OCI-LY1 (cell line): ENCODE results near the gene LRMDA.

Experiments
- H2AFZ ChIP-seq: fragments of 200-600 bp; sonication (generic), shearing (Covaris generic); 2 replicates; pipeline ENCODE4 v1.6.0; 2014; ENCODE audit warnings: antibody characterized with exemption, mild to moderate bottlenecking, low read length
- H3F3A ChIP-seq: fragments of 200-600 bp; sonication (generic), shearing (Covaris generic); 2 replicates; pipeline ENCODE4 v1.6.0; 2014; ENCODE audit warnings: mild to moderate bottlenecking, antibody characterized with exemption, low read length, moderate library complexity; ENCODE audit not compliant: insufficient read depth
- H3K27ac ChIP-seq: fragments of 200-600 bp; sonication (generic); 2 replicates; pipeline ENCODE4 v1.5.1; 2014; ENCODE audit warnings: low read length, mixed run types, mild to moderate bottlenecking, low read depth; ENCODE audit not compliant: poor library complexity, severe bottlenecking
- H3K27me3 ChIP-seq: fragments of 200-600 bp; sonication (generic); 2 replicates; pipeline ENCODE4 v1.6.0; 2014; ENCODE audit warnings: antibody characterized with exemption, mild to moderate bottlenecking, low read length, moderate library complexity; ENCODE audit not compliant: insufficient read depth
- H3K36me3 ChIP-seq: fragments of 200-600 bp; sonication (generic); 2 replicates; pipeline ENCODE4 v1.6.1; 2014; ENCODE audit warnings: mild to moderate bottlenecking, antibody characterized with exemption, low read length, moderate library complexity, mixed read lengths; ENCODE audit not compliant: insufficient read depth
- H3K4me1 ChIP-seq: fragments of 200-600 bp; sonication (generic); 2 replicates; pipeline ENCODE4 v1.5.1; 2014; ENCODE audit warnings: mild to moderate bottlenecking, low read length, moderate library complexity; ENCODE audit not compliant: insufficient read depth, severe bottlenecking
- H3K4me2 ChIP-seq: fragments of 200-600 bp; sonication (generic), shearing (Covaris generic); 2 replicates; pipeline ENCODE4 v1.6.1; 2014; ENCODE audit warnings: low read length
- H3K4me3 ChIP-seq: fragments of 200-600 bp; sonication (generic); 2 replicates; pipeline ENCODE4 v1.5.1; 2014; ENCODE audit warnings: low read length, low read depth, mild to moderate bottlenecking, mixed read lengths; ENCODE audit not compliant: poor library complexity, severe bottlenecking
- H3K79me2 ChIP-seq: fragments of 200-600 bp; shearing (Covaris generic); 2 replicates; pipeline ENCODE4 v1.6.1; 2016; ENCODE audit warnings: mixed run types, low read length, mixed read lengths; ENCODE audit not compliant: insufficient read depth
- H3K9ac ChIP-seq: fragments of 200-600 bp; sonication (generic), shearing (Covaris generic); 2 replicates; pipeline ENCODE4 v1.6.1; 2014; ENCODE audit warnings: mild to moderate bottlenecking, low read length, mixed read lengths
- H3K9me2 ChIP-seq: fragments of 200-600 bp; sonication (generic), shearing (Covaris generic); 2 replicates; pipeline ENCODE4 v1.6.1; 2014; ENCODE audit warnings: low read depth, mild to moderate bottlenecking, low read length, mixed read lengths
- H3K9me3 ChIP-seq: fragments of 200-600 bp; shearing (Covaris generic); 2 replicates; pipeline ENCODE4 v1.6.1; 2014; ENCODE audit warnings: low read length, mixed read lengths
- H4K20me1 ChIP-seq: fragments of 200-600 bp; sonication (generic), shearing (Covaris generic); 2 replicates; pipeline ENCODE4 v1.6.0; 2016; ENCODE audit warnings: mild to moderate bottlenecking, low read length; ENCODE audit not compliant: insufficient read depth
- EZH2 ChIP-seq: fragments of 200-600 bp; sonication (generic), shearing (Covaris generic); IDR thresholded peaks from 2 replicates; pipeline ENCODE4 v1.8.0; 2017; ENCODE audit warnings: borderline replicate concordance, mixed run types, mild to moderate bottlenecking, antibody characterized with exemption, low read length, moderate library complexity, mixed read lengths
- TF ChIP-seq, protein P1 (sequence below): fragments of 200-600 bp; sonication (generic), shearing (Covaris generic); IDR thresholded peaks from 2 replicates; pipeline ENCODE4 v1.5.1; 2017; ENCODE audit warnings: mild to moderate bottlenecking, antibody characterized with exemption, low read length, moderate library complexity, mixed read lengths

Gene LRMDA

GRCh38 chr10:75418293-75418692 lies 13.1 kb upstream of the LRMDA start:
- H3K9me2 ChIP-seq = no peaks in the 10 kb centered on the region
- TF ChIP-seq, protein P1, sequence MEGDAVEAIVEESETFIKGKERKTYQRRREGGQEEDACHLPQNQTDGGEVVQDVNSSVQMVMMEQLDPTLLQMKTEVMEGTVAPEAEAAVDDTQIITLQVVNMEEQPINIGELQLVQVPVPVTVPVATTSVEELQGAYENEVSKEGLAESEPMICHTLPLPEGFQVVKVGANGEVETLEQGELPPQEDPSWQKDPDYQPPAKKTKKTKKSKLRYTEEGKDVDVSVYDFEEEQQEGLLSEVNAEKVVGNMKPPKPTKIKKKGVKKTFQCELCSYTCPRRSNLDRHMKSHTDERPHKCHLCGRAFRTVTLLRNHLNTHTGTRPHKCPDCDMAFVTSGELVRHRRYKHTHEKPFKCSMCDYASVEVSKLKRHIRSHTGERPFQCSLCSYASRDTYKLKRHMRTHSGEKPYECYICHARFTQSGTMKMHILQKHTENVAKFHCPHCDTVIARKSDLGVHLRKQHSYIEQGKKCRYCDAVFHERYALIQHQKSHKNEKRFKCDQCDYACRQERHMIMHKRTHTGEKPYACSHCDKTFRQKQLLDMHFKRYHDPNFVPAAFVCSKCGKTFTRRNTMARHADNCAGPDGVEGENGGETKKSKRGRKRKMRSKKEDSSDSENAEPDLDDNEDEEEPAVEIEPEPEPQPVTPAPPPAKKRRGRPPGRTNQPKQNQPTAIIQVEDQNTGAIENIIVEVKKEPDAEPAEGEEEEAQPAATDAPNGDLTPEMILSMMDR = no peak
- TF ChIP-seq EZH2 = no peak
- H3K4me2 ChIP-seq = no peak overlapping the region
- H2AFZ ChIP-seq = no peak overlapping the region
- no peaks in the 10 kb centered on the region for H3K79me2 ChIP-seq
- H3K4me1 ChIP-seq = no peaks in the 10 kb centered on the region
- no peaks in the 10 kb centered on the region for H3F3A ChIP-seq
- no peaks in the 10 kb centered on the region for H3K36me3 ChIP-seq
- H3K27me3 ChIP-seq = 0 out of 2 replicates have a peak, but pooled peaks cover 3% of the 10 kb centered on the region
- no peak overlapping the region for H3K27ac ChIP-seq
- no peak overlapping the region for H3K9ac ChIP-seq
- H3K4me3 ChIP-seq = no peak overlapping the region
- H3K9me3 ChIP-seq = no peaks in the 10 kb centered on the region
- H4K20me1 ChIP-seq = no peaks in the 10 kb centered on the region

DNA sequence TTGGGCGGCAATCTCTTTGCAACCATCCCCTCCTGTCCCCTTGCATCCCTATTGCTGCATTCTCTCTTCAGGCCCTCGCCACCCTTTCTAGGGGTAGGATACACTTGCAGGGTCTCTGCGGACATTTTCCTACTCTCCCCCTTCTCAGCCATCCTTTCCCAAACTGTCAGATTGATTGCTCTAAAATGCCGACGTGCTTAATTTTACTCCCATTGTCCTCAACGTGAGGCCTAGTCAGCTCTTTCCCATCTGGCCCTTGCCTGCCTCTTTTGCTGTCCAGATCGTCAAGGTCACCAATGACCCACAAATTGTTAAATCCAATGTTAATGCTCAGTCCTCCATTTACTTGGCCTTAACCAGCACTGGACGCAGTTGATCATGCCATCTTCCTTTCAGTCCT lies 12.7 kb upstream of the LRMDA start:
- Histone ChIP-seq H3K27me3 (0 out of 2 replicates have a peak, but pooled peaks cover 3% of the 10 kb centered on the region), H3K4me2 (no peak overlapping the region), H3K27ac (no peak overlapping the region)

DNA sequence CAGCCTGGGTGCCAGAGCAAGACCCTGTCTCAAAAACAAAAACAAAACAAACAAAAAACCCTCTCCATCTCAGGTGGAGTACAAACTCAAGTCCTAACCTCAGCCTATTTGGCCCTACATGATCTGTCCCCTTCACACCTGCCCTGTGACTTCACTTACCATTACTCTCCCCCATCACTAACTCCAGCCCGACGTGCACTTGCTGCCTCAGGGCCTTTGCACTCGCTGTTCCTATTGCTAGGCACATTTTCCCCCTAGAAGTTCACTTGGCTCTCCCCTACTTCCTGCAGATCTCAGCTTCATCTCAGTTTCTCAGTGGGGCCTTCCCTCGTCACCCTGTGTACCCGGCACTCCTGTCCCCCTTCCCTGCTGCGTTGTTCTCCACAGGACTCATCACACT lies 8.5 kb upstream of the LRMDA start:
- Histone ChIP-seq H2AFZ (no peak overlapping the region), H3K36me3 (no peaks in the 10 kb centered on the region), H3K9me3 (no peaks in the 10 kb centered on the region), H3K4me1 (no peaks in the 10 kb centered on the region), H3K4me2 (no peak overlapping the region), H3K9me2 (no peaks in the 10 kb centered on the region), H3K79me2 (no peaks in the 10 kb centered on the region), H3K27me3 (0 out of 2 replicates have a peak, but pooled peaks cover 3% of the 10 kb centered on the region), H3K9ac (no peak overlapping the region), H4K20me1 (no peaks in the 10 kb centered on the region), H3K4me3 (no peak overlapping the region), H3F3A (no peaks in the 10 kb centered on the region), H3K27ac (no peak overlapping the region)
- TF ChIP-seq EZH2 = no peak
- TF ChIP-seq, protein P1 = no peak

More for the DNA sequence above, 12.7 kb upstream of the LRMDA start:
- Histone ChIP-seq H3K4me3 (no peak overlapping the region), H3K36me3 (no peaks in the 10 kb centered on the region), H3K9me3 (no peaks in the 10 kb centered on the region), H3K79me2 (no peaks in the 10 kb centered on the region), H3K4me1 (no peaks in the 10 kb centered on the region), H4K20me1 (no peaks in the 10 kb centered on the region), H2AFZ (no peak overlapping the region), H3K9me2 (no peaks in the 10 kb centered on the region), H3F3A (no peaks in the 10 kb centered on the region), H3K9ac (no peak overlapping the region)
- TF ChIP-seq, protein P1 = no peak
